Muscle of leg (tissue), 11 donors: ENCODE measurements around the gene KCNJ18. TPM values are rescaled to one million over a fixed set of nuclear protein-coding genes. Genes with fewer than 3 reads are reported as not detected.
"Not testable (repeated sequence)": the region's sequence is repeated elsewhere in the genome, so short reads cannot be mapped to it uniquely, and the experiment has no call there.

Experiments
- DNase-seq: peaks from one replicate; pipeline ENCODE4 v3.0.0; 2013
- H3K27ac ChIP-seq: one replicate; pipeline ENCODE4 v1.5.1; 2013; ENCODE audit warnings: mild to moderate bottlenecking, low read length, control low read depth
- H3K27me3 ChIP-seq: one replicate; pipeline ENCODE4 v1.6.1; 2013; ENCODE audit warnings: low read length; ENCODE audit not compliant: control insufficient read depth, insufficient read depth
- H3K36me3 ChIP-seq: one replicate; pipeline ENCODE4 v1.6.1; 2013; ENCODE audit warnings: low read length; ENCODE audit not compliant: control insufficient read depth, insufficient read depth
- H3K4me1 ChIP-seq: one replicate; pipeline ENCODE4 v1.6.1; 2013; ENCODE audit warnings: low read length; ENCODE audit not compliant: control insufficient read depth, insufficient read depth
- H3K4me3 ChIP-seq: one replicate; pipeline ENCODE4 v1.5.1; 2013; ENCODE audit warnings: low read length, control low read depth
- H3K9me3 ChIP-seq: replicated peaks from 2 replicates; pipeline ENCODE4 v1.6.1; 2013; ENCODE audit warnings: low read depth, low read length; ENCODE audit not compliant: control insufficient read depth
- WGBS: methylation state at CpG from one replicate; pipeline ENCODE4 v1.1.5; 2013; ENCODE audit warnings: missing lambda C conversion rate; ENCODE audit not compliant: insufficient coverage; 5-methylcytosine and 5-hydroxymethylcytosine counted together
- polyA plus RNA-seq, 8 donors: library from polyadenylated mRNA; unstranded; fragments of 120-200 nt; gene quantifications; one replicate each; pipeline versions ENCODE4 v1.2.1 to v1.2.3, GENCODE V29; 2013; ENCODE audit warnings: inconsistent platforms in 1 of 8, low replicate concordance in 1 of 8; ENCODE audit not compliant: insufficient read length in 8 of 8, insufficient read depth in 1 of 8
- total RNA-seq: library from RNA; stranded (reverse); fragments of 120-200 nt; gene quantifications from one replicate; pipeline ENCODE4 v1.2.4, GENCODE V29; 2013

The KCNJ18 gene
- total and polyA plus RNA-seq, 9 donors = 0.08 TPM; not detected in 8

DNA sequence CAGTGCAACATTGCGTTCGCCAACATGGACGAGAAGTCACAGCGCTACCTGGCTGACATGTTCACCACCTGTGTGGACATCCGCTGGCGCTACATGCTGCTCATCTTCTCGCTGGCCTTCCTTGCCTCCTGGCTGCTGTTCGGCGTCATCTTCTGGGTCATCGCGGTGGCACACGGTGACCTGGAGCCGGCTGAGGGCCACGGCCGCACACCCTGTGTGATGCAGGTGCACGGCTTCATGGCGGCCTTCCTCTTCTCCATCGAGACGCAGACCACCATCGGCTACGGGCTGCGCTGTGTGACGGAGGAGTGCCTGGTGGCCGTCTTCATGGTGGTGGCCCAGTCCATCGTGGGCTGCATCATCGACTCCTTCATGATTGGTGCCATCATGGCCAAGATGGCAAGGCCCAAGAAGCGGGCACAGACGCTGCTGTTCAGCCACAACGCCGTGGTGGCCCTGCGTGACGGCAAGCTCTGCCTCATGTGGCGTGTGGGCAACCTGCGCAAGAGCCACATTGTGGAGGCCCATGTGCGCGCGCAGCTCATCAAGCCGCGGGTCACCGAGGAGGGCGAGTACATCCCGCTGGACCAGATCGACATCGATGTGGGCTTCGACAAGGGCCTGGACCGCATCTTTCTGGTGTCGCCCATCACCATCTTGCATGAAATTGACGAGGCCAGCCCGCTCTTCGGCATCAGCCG, 10.8 kb downstream of the KCNJ18 start:
- H3K27me3 ChIP-seq, H3K4me3 ChIP-seq, H3K4me1 ChIP-seq, H3K36me3 ChIP-seq, H3K27ac ChIP-seq, DNase-seq: not testable (repeated sequence)
- H3K9me3 ChIP-seq = peaks cover 20% of the 10 kb centered on the region
- WGBS = 85% methylated on average over 22 of the region's 51 CpGs

DNA sequence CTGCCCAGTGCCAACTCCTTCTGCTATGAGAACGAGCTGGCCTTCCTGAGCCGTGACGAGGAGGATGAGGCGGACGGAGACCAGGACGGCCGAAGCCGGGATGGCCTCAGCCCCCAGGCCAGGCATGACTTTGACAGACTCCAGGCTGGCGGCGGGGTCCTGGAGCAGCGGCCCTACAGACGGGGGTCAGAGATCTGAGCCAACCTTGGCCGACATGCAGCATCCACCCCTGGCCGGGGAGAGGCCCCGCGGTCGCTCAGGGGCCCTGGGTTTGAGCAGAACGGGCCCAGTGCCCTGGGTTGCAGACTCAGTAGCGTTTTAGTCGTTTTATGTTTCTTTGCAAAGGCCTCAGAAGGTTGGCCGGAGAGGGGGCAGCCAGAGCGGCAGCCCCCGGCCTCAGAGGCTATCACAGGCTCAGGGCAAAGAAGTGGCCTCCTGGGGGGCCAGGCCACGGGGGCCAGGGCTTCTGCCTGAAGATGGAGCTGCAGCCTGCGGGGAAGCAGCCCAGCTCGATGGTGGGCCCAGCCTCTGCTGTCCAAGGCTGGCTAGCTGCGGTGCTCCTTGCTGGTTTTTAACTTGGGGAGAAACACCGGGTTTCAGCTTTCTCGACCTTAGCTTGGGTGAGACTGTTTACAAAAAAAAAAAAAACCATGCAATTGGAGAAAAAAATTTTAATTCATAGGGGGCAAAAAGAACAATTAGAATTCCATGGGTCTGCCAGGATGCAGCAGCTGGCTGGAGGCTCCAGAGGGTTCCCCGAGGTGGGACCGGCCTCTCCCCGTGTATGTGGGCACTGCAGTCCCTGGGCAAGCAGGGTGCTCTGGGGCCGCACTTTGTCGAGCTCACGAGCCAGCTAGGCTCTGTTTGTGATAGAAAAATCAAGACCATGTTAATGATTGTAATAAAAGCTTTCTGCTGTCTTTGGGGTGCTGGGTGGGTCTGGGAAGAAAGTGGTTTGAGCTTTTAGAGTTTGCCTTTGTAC, 11.9 kb downstream of the KCNJ18 start:
- DNase-seq, H3K27ac ChIP-seq, H3K36me3 ChIP-seq, H3K27me3 ChIP-seq, H3K4me3 ChIP-seq, H3K4me1 ChIP-seq: not testable (repeated sequence)
- peaks cover 23% of the 10 kb centered on the region for H3K9me3 ChIP-seq
- WGBS = 86% methylated on average over 27 of the region's 35 CpGs

DNA sequence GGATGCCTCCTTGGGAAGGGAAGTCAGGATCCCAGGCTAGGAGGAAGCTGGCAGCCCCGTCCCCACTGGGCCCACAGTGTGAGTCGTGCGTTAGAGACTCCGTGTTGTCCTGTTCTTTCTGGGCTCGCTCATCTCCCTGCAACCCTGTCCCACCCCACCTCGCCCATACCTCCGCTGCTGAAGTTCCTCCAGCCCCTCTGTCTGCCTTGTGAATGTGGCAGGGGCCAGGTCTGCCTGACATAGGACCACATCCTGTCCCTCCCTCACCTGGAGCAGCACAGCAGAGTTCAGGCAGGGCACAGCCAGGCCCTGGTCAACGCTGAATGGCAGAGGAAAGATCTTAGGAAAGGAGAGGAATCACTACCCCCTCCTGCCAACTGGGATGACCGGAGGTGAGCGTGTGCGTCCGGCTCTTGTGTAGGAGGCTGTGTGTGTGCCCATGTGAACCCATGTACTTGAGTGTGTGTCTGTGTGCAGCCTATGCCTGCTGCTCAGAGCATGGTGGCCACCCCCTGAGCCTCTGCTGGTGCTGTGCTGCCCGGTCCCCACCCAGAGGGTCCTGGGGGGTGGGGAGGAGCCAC, 12.8 kb downstream of the KCNJ18 start:
- H3K9me3 ChIP-seq = peaks cover 20% of the 10 kb centered on the region
- 69% methylated on average over 12 of the region's 13 CpGs for WGBS
- H3K27me3 ChIP-seq = no peaks in the 10 kb centered on the region
- H3K4me3 ChIP-seq = no peak overlapping the region
- no peak overlapping the region for H3K27ac ChIP-seq
- H3K4me1 ChIP-seq = no peaks in the 10 kb centered on the region
- H3K36me3 ChIP-seq = no peaks in the 10 kb centered on the region
- DNase-seq = no peak

DNA sequence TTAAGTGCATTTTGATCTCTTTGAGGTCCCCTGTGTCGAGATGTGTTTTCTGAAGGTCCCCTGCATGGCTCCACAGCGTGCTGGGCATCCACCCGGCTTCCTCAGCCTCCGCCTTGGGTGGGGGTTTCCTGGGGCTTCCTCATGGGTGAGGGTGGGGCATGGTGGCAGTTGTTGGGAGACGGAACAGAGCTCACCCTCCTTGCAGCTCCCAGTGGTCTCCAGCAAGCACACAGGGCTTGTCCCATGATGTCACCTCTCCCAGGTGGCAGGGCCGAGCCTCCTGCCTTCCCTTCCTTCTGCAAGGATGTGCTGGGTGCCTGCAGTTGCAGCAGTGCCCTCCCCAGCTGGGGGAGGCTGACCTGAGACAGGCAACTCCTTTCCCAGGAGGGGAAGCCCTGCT, 13.4 kb downstream of the KCNJ18 start:
- H3K36me3 ChIP-seq, H3K27ac ChIP-seq, DNase-seq, H3K27me3 ChIP-seq, H3K4me3 ChIP-seq, H3K4me1 ChIP-seq: not testable (repeated sequence)
- 40% methylated on average over 4 of the region's 6 CpGs for WGBS
- peaks cover 20% of the 10 kb centered on the region for H3K9me3 ChIP-seq

DNA sequence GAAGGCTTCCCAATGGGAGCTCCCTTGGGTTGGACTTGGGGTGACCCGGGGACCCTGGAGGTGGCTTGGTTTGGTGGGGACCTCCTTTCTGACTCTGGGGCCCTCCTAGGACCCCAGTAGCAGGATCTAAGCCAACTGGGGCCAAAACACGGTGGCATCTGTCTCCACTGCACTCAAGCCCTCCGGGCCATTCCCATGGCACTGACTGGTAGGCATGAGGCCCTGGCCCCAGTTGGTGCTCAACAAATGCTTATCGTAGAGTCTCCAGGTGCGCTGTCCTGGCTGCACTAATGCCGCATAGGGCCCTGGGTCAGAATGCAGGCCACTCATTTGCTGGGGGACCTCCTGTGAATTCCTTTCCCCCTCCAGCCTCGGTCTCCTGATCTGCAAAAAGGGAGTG, 14.2 kb downstream of the KCNJ18 start:
- WGBS = 87% methylated on average over 3 of the region's 7 CpGs
- not testable (repeated sequence) for H3K36me3 ChIP-seq, H3K27me3 ChIP-seq, H3K4me3 ChIP-seq, H3K4me1 ChIP-seq, DNase-seq, H3K27ac ChIP-seq
- H3K9me3 ChIP-seq = peaks cover 22% of the 10 kb centered on the region

DNA sequence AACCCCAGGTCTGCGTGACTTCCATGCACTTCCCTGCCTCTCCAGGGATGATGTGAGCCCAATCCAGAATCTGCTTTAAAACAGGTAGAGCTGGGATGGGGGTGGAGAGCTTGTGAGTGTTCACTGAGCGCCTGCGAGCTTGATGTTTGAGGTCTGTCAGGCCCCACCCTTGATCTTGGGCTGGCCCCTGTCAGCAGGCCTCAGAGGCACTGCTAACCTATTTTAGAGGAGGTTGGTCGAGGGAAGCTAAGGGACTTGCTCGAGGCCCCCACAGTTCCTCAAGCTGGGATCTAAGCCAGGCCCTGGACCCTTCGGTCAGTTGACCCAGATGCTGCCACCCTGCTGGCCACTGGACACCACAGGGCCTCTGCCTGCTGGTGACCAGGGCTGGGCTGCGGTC, 14.8 kb downstream of the KCNJ18 start:
- H3K36me3 ChIP-seq, H3K4me3 ChIP-seq, H3K27me3 ChIP-seq, DNase-seq, H3K27ac ChIP-seq, H3K4me1 ChIP-seq: not testable (repeated sequence)
- H3K9me3 ChIP-seq = peaks cover 27% of the 10 kb centered on the region
- 85% methylated on average over 5 of the region's 7 CpGs for WGBS

DNA sequence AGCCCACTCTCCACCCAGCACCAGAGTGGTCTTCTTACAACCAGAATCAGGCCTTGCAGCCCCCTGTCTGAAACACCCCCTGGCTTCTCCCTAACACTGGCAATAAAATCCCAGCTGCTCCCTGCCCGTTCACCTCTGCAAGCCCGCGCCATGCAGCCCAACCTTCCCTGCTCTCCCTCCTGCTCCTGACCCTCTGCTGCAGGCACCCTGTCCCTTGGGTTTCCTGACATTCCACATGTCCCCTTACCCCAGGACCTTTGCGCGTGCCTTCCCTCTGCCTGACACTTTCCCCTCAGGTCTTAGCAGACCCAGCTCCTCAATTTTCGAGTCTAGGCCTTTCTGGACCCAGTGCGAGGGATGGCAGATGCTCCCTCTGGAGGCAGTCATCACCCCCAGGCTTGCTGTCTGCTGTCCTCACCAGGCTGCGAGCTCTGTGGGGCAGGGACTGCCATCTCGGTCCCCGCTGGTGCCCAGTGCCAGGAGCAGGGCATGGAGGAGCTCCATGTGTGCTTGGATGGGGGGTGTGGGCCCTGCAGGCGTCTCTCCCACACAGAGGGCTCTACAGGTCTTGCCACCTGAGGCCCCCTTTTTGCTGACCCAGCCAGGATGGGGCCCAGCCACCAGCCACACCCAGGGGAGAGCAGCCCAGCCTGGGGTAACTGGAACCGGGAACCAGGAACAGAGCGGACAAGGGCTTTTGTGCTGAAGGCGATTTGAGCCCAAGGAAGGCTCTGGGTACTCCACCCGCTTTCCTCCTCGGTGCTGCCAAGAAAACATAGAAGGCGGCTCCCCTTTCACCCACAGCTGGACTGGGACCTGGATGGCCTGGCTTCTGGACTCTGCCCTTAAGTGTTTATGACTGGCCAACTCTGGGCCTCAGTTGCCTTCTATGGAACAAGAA, 15.6 kb downstream of the KCNJ18 start:
- H3K9me3 ChIP-seq = peaks cover 28% of the 10 kb centered on the region
- not testable (repeated sequence) for DNase-seq, H3K36me3 ChIP-seq, H3K4me3 ChIP-seq, H3K27ac ChIP-seq, H3K27me3 ChIP-seq, H3K4me1 ChIP-seq
- 82% methylated on average over 8 of the region's 17 CpGs for WGBS

DNA sequence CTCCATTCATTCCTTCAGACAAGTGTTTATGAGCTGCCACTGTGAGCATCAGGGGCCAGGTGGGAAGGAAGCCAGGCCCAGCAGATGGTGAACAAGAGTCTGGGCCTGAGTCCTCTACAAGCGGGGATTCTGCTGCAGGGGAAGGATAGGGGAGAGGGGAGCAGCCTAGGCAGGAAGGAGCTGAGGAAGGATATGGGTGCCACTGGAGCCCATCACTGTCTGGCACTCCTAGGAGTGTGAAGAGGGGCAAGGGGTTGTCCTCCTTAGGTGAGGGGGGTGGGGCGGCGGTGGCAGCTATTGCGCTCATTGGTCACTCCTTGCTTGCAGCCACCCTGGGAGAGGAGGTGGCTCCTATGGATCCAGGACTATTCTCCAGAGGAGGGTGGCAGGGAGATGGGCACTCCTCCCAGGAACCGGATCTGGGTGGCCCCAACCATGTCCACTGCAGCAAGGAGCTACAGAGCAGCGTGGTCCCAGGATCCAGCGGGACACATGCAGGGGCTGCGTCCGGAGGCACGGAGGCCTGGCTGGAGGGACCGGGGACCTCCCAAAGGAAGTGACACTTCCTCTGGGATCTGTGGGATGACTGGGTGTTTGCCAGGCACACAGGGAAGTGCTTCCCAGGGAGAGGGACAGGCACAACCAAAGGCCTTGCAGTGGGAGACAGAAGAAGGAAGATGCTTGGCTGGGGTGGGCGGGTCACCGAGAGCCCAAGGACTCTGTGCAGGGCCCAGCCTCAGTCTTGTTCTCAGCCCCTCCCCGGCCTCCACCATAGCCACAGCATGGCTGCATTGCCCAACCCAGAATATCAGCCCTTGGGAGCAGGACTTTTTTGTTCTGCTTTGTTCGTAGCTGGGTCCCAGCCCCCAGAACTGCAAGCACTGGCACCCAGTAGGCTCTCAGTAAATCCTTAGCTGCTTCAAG, 16.6 kb downstream of the KCNJ18 start:
- not testable (repeated sequence) for H3K36me3 ChIP-seq, H3K27me3 ChIP-seq, H3K4me3 ChIP-seq, DNase-seq, H3K27ac ChIP-seq, H3K4me1 ChIP-seq
- peaks cover 30% of the 10 kb centered on the region for H3K9me3 ChIP-seq
- 86% methylated on average over 11 of the region's 15 CpGs for WGBS

DNA sequence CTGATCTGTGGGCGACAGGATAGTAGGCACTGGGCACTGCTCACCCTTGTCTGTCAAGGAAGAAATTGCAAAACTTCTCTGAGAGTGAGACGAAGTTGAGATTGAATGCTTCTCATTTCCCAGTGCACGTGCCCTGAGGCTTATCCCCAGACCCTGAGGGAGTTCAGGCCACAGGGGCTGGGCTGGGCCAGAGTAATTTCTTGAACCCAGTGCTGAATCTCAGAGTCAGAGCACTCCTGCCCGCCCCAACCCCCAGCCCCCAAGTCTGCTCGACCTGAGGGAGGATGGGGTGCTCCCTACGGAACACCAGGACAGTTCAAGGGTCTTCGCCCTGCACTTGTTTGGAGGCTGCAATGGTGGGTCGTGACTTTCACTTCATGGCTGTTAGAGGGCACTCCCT, 17.7 kb downstream of the KCNJ18 start:
- H3K27ac ChIP-seq, H3K4me3 ChIP-seq, H3K36me3 ChIP-seq, DNase-seq, H3K27me3 ChIP-seq, H3K4me1 ChIP-seq: not testable (repeated sequence)
- WGBS = 61% methylated on average over 3 of the region's 8 CpGs
- peaks cover 26% of the 10 kb centered on the region for H3K9me3 ChIP-seq
